Subcutaneous adipose tissue (tissue), 4 donors: ENCODE measurements around the gene ERMAP. TPM values are rescaled to one million over a fixed set of nuclear protein-coding genes. Genes with fewer than 3 reads are reported as not detected.

Source experiments
- total RNA-seq, 4 donors: library from RNA; depleted of rRNA; stranded (reverse); fragments of >200 nt; gene quantifications; one replicate each; pipeline ENCODE4 v1.1.0, GENCODE V29; 2016
- TF ChIP-seq, protein P1 (sequence below): fragments of 450-650 bp; IDR thresholded peaks from one replicate; pipeline ENCODE4 v1.5.1; 2016; ENCODE audit warnings: low read depth, mild to moderate bottlenecking, control low read depth, antibody characterized with exemption, moderate library complexity

The ERMAP gene
- total RNA-seq, 4 donors from 2014 or later: 17.3 to 20.0 (median 19.8) TPM

DNA sequence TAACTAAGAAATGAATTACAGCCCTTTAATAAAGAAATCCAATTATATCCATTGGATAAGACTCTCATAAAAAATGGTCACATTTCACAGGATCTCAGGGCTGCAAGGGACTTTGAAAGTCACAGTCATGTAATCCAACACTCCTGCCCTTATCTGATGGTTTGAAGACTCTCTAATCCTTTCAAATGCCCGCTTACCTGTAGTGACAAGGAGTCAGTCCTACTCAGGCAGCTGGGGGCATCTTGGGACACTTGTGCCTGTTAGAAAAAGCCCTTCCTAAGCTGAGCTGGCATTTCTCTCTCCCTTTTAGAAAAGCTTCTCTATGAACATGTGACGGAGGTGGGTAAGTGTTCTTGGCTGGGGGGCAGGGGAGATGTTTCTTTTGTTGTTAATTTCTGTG, 18.5 kb downstream of the ERMAP start:
- TF ChIP-seq, protein P1, sequence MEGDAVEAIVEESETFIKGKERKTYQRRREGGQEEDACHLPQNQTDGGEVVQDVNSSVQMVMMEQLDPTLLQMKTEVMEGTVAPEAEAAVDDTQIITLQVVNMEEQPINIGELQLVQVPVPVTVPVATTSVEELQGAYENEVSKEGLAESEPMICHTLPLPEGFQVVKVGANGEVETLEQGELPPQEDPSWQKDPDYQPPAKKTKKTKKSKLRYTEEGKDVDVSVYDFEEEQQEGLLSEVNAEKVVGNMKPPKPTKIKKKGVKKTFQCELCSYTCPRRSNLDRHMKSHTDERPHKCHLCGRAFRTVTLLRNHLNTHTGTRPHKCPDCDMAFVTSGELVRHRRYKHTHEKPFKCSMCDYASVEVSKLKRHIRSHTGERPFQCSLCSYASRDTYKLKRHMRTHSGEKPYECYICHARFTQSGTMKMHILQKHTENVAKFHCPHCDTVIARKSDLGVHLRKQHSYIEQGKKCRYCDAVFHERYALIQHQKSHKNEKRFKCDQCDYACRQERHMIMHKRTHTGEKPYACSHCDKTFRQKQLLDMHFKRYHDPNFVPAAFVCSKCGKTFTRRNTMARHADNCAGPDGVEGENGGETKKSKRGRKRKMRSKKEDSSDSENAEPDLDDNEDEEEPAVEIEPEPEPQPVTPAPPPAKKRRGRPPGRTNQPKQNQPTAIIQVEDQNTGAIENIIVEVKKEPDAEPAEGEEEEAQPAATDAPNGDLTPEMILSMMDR: no peak

DNA sequence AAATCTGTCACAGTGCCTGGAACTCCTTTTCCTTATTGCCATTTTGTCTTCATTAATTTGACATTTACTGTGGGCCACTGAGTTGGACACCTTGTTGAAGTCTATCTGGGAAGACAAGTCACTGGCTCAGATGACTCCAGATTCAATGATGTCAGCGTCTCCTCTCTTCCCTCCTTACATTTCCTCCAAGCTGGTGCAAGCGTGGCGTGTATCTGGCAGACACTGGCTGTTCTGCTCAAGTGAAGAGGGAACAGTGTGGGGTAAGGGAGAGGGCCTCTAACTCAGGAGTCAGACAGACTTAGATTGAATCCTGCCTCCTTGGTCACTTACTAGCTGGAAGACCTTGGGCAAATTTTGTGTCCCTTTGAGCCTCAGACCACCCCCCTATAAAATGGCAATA, 20.8 kb downstream of the ERMAP start:
- TF ChIP-seq, protein P1: no peak

DNA sequence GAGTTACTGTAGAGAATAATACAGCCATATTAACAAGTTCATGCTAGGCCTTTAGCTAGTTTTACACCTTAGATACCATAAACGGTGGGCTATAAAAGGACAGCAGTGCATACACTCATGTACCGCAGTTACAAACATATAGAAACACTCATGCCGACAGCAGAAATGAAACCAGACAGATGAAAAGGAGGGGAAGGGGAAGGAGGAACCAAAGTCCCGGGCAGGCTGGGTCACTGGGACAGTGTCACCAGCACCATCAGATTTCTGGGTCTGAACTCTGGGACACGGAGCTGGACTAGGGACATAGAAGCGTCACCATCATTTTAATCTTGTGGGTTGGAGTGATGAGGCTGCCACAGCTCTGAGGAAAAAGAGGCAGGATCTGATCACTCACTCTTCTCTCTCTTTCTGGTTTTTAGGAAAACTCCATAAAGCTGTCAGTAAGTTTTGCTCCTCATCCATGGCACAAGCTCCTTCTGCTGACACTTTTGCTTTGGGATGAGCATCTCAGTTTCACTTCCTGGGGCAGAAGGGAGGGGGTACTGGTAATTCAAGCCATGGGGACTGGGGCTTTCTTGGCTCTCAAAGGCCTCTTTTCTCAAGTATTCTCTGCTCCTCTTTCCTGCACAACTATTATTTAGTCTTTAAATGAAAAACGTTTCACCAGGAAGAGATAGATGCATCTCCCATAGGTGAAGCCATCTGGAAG, 21.7 kb downstream of the ERMAP start:
- TF ChIP-seq, protein P1: no peak

DNA sequence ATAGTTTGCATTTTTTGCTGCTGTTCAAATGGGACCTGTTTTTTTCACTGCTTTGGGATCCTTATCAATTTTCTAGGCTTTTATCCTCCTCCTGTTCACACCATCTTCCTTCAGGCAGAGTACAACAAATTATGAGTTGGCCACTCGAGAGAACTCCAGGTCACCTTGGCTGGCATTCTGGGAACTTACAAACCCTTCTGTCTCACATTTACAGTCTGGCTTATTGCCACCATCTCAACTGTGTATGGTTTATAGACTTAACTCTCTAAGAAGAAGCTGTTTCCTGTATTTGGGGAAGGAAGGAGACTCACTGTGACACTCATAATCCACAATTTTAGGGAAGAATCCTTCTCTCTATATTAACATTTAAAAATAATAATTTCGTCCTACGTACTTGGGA, 24.1 kb downstream of the ERMAP start:
- TF ChIP-seq, protein P1: no peak

DNA sequence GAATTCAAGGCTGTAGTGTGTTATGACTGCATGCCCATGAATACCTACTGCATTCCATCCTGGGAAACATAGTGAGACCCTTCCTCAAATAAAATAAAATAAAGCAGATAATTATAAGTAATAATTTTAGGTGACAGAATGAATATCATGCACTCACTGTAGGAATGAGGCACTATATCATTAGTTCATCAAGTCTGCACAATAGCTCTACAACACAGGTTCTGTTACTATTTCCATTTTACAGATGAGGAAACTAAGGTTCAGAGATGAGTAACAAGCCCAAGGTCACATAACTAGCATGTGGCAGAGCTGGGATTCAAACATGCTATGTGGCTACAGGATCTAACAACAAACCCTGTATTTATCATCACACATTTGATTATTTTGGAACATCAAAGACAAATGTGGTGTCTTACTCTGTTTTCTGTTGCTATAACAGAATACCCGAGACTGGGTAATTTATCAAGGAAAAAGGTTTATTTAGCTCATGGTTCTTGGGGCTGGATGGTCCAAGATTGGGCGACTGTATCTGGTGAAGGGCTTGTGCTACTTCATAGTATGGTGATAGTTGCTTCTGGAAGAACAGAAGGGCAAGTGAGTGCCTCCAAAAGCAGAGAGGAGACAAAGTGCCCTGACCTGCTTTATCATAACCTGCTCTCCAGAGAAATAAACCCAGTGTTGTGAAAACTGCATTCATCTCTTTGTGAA, 24.7 kb downstream of the ERMAP start:
- TF ChIP-seq, protein P1: no peak

DNA sequence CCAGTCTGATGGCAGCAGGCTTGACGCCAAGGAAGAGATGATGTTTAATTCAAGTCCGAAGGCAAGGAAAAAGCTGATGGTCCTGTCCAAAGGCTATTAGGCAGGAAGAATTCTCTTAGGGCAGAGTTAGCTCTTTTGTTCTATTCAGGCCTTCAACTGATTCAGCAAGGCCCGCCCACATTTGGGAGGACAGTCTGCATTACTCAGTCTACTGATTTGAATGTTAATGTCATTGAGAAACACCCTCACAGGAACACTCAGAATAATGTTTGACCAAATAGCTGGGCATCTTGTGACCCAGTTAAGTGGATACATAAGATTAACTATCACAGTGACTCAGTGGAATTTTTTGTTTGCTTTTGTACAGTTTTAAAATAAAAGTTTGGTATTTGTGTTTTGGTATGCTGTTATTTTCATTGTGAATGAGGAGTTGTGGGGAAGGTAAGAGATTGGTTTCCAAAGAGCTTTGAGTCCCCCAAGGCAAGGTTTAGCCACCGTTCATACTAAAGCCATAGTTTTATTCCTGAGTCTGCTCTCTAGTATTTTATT, 27.7 kb downstream of the ERMAP start:
- TF ChIP-seq, protein P1: no peak

DNA sequence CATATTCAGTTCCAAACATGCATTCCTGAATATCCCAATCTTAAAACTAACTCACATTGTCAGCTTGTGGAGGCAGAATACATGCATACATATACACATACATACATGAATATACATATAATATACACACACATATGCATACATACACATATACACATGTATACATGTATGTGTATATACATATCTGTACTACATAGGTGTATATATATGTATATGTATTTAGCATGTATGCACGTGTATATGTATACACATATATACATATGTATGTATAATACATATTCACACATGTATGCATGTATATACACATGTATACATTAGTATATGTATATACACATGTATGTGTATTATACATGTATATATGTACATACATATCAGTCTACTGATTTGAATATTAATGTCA, 28.3 kb downstream of the ERMAP start:
- TF ChIP-seq, protein P1: no peak
